ENCODE results near the gene RNASEH2C. TPM values are rescaled to one million over a fixed set of nuclear protein-coding genes. Genes with fewer than 3 reads are reported as not detected.
"Not testable (repeated sequence)": the region's sequence is repeated elsewhere in the genome, so short reads cannot be mapped to it uniquely, and the experiment has no call there.

The RNASEH2C gene
- total RNA-seq, 4 donors from 2014 or later: 70.2 to 231 (median 111) TPM

- Histone ChIP-seq H3K9me3 (no peaks in the 10 kb centered on the region), H3K27me3 (no peaks in the 10 kb centered on the region), H3K4me1 (peaks cover 0 to 5% (median 0%) of the 10 kb centered on the region in 4 donors), H3K4me3 (no peak overlapping the region), H3K27ac (no peak overlapping the region), H3K36me3 (no peaks in the 10 kb centered on the region)
- intact Hi-C loops (cut with DNase I; ENCODE audit: low total_unique reads) (no loop called here), in situ Hi-C loops (cut with MboI; ENCODE audit: low pct_ligation_motif_present in 1 of 4, low pct_unique_long_range_greater_than_20kb in 1 of 4, low sequenced_read_pairs in 3 of 4) (no loop called here)
- TF ChIP-seq CTCF (IDR thresholded peaks at IDR 0.05) (no peak), EP300 (IDR thresholded peaks at IDR 0.05; ENCODE audit: low read depth) (no peak), POLR2AphosphoS5 (IDR thresholded peaks at IDR 0.05) (no peak), POLR2A (IDR thresholded peaks at IDR 0.05) (no peak)
- WGBS, 2 donors (ENCODE audit: low coverage in 1 of 2): 78 to 80% methylated on average over 1 of the region's 1 CpG
- no peak for DNase-seq
Observed at GRCh38 chr11:65742353-65742752, 21.8 kb upstream of the RNASEH2C start.

- no peak for DNase-seq
- Histone ChIP-seq H3K36me3 (no peaks in the 10 kb centered on the region), H3K4me1 (peaks cover 0 to 5% (median 0%) of the 10 kb centered on the region in 4 donors), H3K9me3 (no peaks in the 10 kb centered on the region), H3K4me3 (no peak overlapping the region), H3K27me3 (no peaks in the 10 kb centered on the region), H3K27ac (no peak overlapping the region)
- TF ChIP-seq EP300 (IDR thresholded peaks at IDR 0.05; ENCODE audit: low read depth): no peak
- no peak for TF ChIP-seq CTCF (IDR thresholded peaks at IDR 0.05)
- no peak for TF ChIP-seq POLR2A (IDR thresholded peaks at IDR 0.05)
- TF ChIP-seq POLR2AphosphoS5 (IDR thresholded peaks at IDR 0.05): no peak
- in situ Hi-C loops (cut with MboI; ENCODE audit: low pct_ligation_motif_present in 1 of 4, low pct_unique_long_range_greater_than_20kb in 1 of 4, low sequenced_read_pairs in 3 of 4): no loop called here
- 89% methylated on average over 8 of the region's 8 CpGs; no CpG with 5 or more reads in 1 of the 2 donors for WGBS, 2 donors (ENCODE audit: low coverage in 1 of 2)
- intact Hi-C loops (cut with DNase I; ENCODE audit: low total_unique reads): no loop called here
Observed at GRCh38 chr11:65741185-65741584, 20.6 kb upstream of the RNASEH2C start.

- no peak for DNase-seq
- WGBS, 2 donors (ENCODE audit: low coverage in 1 of 2): 54 to 56% methylated on average over 2 of the region's 2 CpGs
- Histone ChIP-seq H3K27ac (no peak overlapping the region), H3K4me1 (peaks cover 0 to 5% (median 0%) of the 10 kb centered on the region in 4 donors), H3K9me3 (no peaks in the 10 kb centered on the region), H3K27me3 (no peaks in the 10 kb centered on the region), H3K36me3 (no peaks in the 10 kb centered on the region), H3K4me3 (no peak overlapping the region)
- intact Hi-C loops (cut with DNase I; ENCODE audit: low total_unique reads): no loop called here
- TF ChIP-seq POLR2A (IDR thresholded peaks at IDR 0.05) (no peak), CTCF (IDR thresholded peaks at IDR 0.05) (no peak), EP300 (IDR thresholded peaks at IDR 0.05; ENCODE audit: low read depth) (no peak), POLR2AphosphoS5 (IDR thresholded peaks at IDR 0.05) (no peak)
- in situ Hi-C loops (cut with MboI; ENCODE audit: low pct_ligation_motif_present in 1 of 4, low pct_unique_long_range_greater_than_20kb in 1 of 4, low sequenced_read_pairs in 3 of 4): no loop called here
Observed at GRCh38 chr11:65739022-65739421, 18.4 kb upstream of the RNASEH2C start.

GRCh38 chr11:65736810-65737209 is 16.2 kb upstream of the RNASEH2C start:
- Histone ChIP-seq H3K36me3 (no peaks in the 10 kb centered on the region), H3K9me3 (no peaks in the 10 kb centered on the region), H3K27me3 (no peaks in the 10 kb centered on the region), H3K4me1 (peaks cover 0 to 5% (median 0%) of the 10 kb centered on the region in 4 donors), H3K27ac (no peak overlapping the region), H3K4me3 (no peak overlapping the region)
- intact Hi-C loops (cut with DNase I; ENCODE audit: low total_unique reads): no loop called here
- no peak for DNase-seq
- in situ Hi-C loops (cut with MboI; ENCODE audit: low pct_ligation_motif_present in 1 of 4, low pct_unique_long_range_greater_than_20kb in 1 of 4, low sequenced_read_pairs in 3 of 4): no loop called here
- TF ChIP-seq POLR2A (IDR thresholded peaks at IDR 0.05): no peak
- TF ChIP-seq CTCF (IDR thresholded peaks at IDR 0.05): no peak
- no peak for TF ChIP-seq POLR2AphosphoS5 (IDR thresholded peaks at IDR 0.05)
- TF ChIP-seq EP300 (IDR thresholded peaks at IDR 0.05; ENCODE audit: low read depth): no peak

GRCh38 chr11:65735111-65735510 is 14.5 kb upstream of the RNASEH2C start:
- intact Hi-C loops (cut with DNase I; ENCODE audit: low total_unique reads); H3K27ac ChIP-seq; H3K4me3 ChIP-seq; DNase-seq; H3K4me1 ChIP-seq; H3K27me3 ChIP-seq; H3K36me3 ChIP-seq; H3K9me3 ChIP-seq; in situ Hi-C loops (cut with MboI; ENCODE audit: low pct_ligation_motif_present in 1 of 4, low pct_unique_long_range_greater_than_20kb in 1 of 4, low sequenced_read_pairs in 3 of 4): not testable (repeated sequence)
- WGBS, 2 donors (ENCODE audit: low coverage in 1 of 2): 72 to 83% methylated on average over 2 to 4 of the region's 4 CpGs
